ENCODE results near the gene PCDH11Y. TPM values are rescaled to one million over a fixed set of nuclear protein-coding genes. Genes with fewer than 3 reads are reported as not detected.
"Not testable (repeated sequence)": the region's sequence is repeated elsewhere in the genome, so short reads cannot be mapped to it uniquely, and the experiment has no call there.

Gene PCDH11Y
- total and polyA plus RNA-seq, 5 donors from 2014 or later, result not detected

- not testable (repeated sequence) for H3K27ac ChIP-seq (ENCODE audit: insufficient read depth, low read length, poor library complexity, severe bottlenecking); H3K4me3 Mint-ChIP-seq; H3K9me3 Mint-ChIP-seq; DNase-seq; H3K27me3 Mint-ChIP-seq; H3K9me3 ChIP-seq (ENCODE audit: control insufficient read depth in 2 of 2, low read length in 2 of 2); H3K36me3 ChIP-seq (ENCODE audit: control insufficient read depth, insufficient read depth, low read length); ATAC-seq (ENCODE audit: low read depth in 2 of 2); H3K4me1 Mint-ChIP-seq; H3K27me3 ChIP-seq (ENCODE audit: control insufficient read depth, insufficient read depth, low read length); H3K36me3 Mint-ChIP-seq; H3K4me1 ChIP-seq (ENCODE audit: control insufficient read depth, insufficient read depth, low read length, poor library complexity, severe bottlenecking); H3K4me3 ChIP-seq (ENCODE audit: low read depth, low read length); H3K27ac Mint-ChIP-seq
Observed at GRCh38 chrY:5182998-5183397, 182.9 kb downstream of the PCDH11Y start.

- not testable (repeated sequence) for H3K9me3 ChIP-seq (ENCODE audit: control insufficient read depth in 2 of 2, low read length in 2 of 2); H3K27ac Mint-ChIP-seq; ATAC-seq (ENCODE audit: low read depth in 2 of 2); H3K36me3 Mint-ChIP-seq; H3K27me3 ChIP-seq (ENCODE audit: control insufficient read depth, insufficient read depth, low read length); H3K4me3 Mint-ChIP-seq; H3K4me3 ChIP-seq (ENCODE audit: low read depth, low read length); H3K27me3 Mint-ChIP-seq; H3K4me1 Mint-ChIP-seq; H3K9me3 Mint-ChIP-seq; H3K36me3 ChIP-seq (ENCODE audit: control insufficient read depth, insufficient read depth, low read length); DNase-seq; H3K27ac ChIP-seq (ENCODE audit: insufficient read depth, low read length, poor library complexity, severe bottlenecking); H3K4me1 ChIP-seq (ENCODE audit: control insufficient read depth, insufficient read depth, low read length, poor library complexity, severe bottlenecking)
Observed at GRCh38 chrY:5215116-5215515, 215.0 kb downstream of the PCDH11Y start.

- not testable (repeated sequence) for H3K36me3 Mint-ChIP-seq; H3K4me1 ChIP-seq (ENCODE audit: control insufficient read depth, insufficient read depth, low read length, poor library complexity, severe bottlenecking); H3K4me1 Mint-ChIP-seq; DNase-seq; H3K4me3 Mint-ChIP-seq; H3K27ac ChIP-seq (ENCODE audit: insufficient read depth, low read length, poor library complexity, severe bottlenecking); H3K4me3 ChIP-seq (ENCODE audit: low read depth, low read length); H3K27me3 ChIP-seq (ENCODE audit: control insufficient read depth, insufficient read depth, low read length); H3K27ac Mint-ChIP-seq; H3K9me3 ChIP-seq (ENCODE audit: control insufficient read depth in 2 of 2, low read length in 2 of 2); H3K9me3 Mint-ChIP-seq; ATAC-seq (ENCODE audit: low read depth in 2 of 2); H3K36me3 ChIP-seq (ENCODE audit: control insufficient read depth, insufficient read depth, low read length); H3K27me3 Mint-ChIP-seq
Observed at GRCh38 chrY:5324931-5325330, 324.8 kb downstream of the PCDH11Y start.

GRCh38 chrY:5342220-5342619, 342.1 kb downstream of the PCDH11Y start:
- not testable (repeated sequence) for H3K4me3 ChIP-seq (ENCODE audit: low read depth, low read length); H3K9me3 Mint-ChIP-seq; H3K9me3 ChIP-seq (ENCODE audit: control insufficient read depth in 2 of 2, low read length in 2 of 2); H3K27ac Mint-ChIP-seq; H3K4me1 ChIP-seq (ENCODE audit: control insufficient read depth, insufficient read depth, low read length, poor library complexity, severe bottlenecking); H3K4me1 Mint-ChIP-seq; H3K4me3 Mint-ChIP-seq; H3K36me3 Mint-ChIP-seq; DNase-seq; H3K27me3 ChIP-seq (ENCODE audit: control insufficient read depth, insufficient read depth, low read length); ATAC-seq (ENCODE audit: low read depth in 2 of 2); H3K27ac ChIP-seq (ENCODE audit: insufficient read depth, low read length, poor library complexity, severe bottlenecking); H3K27me3 Mint-ChIP-seq; H3K36me3 ChIP-seq (ENCODE audit: control insufficient read depth, insufficient read depth, low read length)

DNA sequence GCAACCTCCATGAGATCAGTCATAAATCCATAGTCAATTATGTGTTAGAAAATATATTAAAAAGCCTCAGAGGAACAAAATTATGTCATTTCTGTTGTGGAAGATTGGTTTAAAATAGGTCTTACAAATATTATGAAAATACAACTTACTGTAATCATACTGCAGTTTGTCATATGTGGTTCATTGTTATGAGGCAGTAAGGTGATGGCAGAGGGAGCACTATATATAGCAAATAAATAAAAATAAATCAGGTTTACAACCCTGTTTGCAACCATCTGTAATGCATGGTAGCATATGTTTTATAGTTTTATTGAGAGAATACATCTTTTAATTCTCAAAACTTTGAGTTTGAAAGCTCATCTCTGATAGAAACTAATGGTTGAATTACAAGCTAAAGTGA, 543.6 kb downstream of the PCDH11Y start:
- H3K27ac ChIP-seq (ENCODE audit: insufficient read depth, low read length, poor library complexity, severe bottlenecking); H3K4me1 Mint-ChIP-seq; H3K4me1 ChIP-seq (ENCODE audit: control insufficient read depth, insufficient read depth, low read length, poor library complexity, severe bottlenecking); H3K4me3 Mint-ChIP-seq; H3K9me3 ChIP-seq (ENCODE audit: control insufficient read depth in 2 of 2, low read length in 2 of 2); DNase-seq; H3K27me3 Mint-ChIP-seq; H3K4me3 ChIP-seq (ENCODE audit: low read depth, low read length); ATAC-seq (ENCODE audit: low read depth in 2 of 2); H3K27ac Mint-ChIP-seq; H3K9me3 Mint-ChIP-seq; H3K27me3 ChIP-seq (ENCODE audit: control insufficient read depth, insufficient read depth, low read length); H3K36me3 Mint-ChIP-seq; H3K36me3 ChIP-seq (ENCODE audit: control insufficient read depth, insufficient read depth, low read length): not testable (repeated sequence)

GRCh38 chrY:5638589-5638988, 638.5 kb downstream of the PCDH11Y start:
- H3K36me3 ChIP-seq (ENCODE audit: control insufficient read depth, insufficient read depth, low read length); DNase-seq; H3K27me3 Mint-ChIP-seq; H3K4me3 ChIP-seq (ENCODE audit: low read depth, low read length); H3K9me3 ChIP-seq (ENCODE audit: control insufficient read depth in 2 of 2, low read length in 2 of 2); H3K27ac Mint-ChIP-seq; H3K4me3 Mint-ChIP-seq; H3K9me3 Mint-ChIP-seq; H3K27ac ChIP-seq (ENCODE audit: insufficient read depth, low read length, poor library complexity, severe bottlenecking); H3K27me3 ChIP-seq (ENCODE audit: control insufficient read depth, insufficient read depth, low read length); H3K4me1 Mint-ChIP-seq; H3K36me3 Mint-ChIP-seq; H3K4me1 ChIP-seq (ENCODE audit: control insufficient read depth, insufficient read depth, low read length, poor library complexity, severe bottlenecking); ATAC-seq (ENCODE audit: low read depth in 2 of 2): not testable (repeated sequence)

DNA sequence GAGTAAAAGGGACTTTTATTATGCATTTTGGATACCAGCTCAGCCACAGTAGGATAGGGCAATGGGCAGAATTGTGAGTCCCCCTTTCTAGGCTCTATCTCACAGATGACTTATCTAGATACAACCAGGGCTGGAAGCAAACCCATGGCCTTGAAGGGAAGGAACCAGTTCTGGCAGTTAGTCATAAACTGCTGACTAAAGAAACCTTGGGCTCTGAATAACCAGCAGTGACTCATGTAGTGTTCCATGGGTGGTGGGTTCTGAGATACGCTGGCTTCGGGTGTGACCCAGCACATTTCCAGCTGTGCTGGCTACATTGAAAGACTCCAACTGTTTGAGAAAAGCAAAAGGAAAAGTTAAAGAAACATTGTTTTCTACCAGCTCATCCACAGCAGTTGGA, 679.2 kb downstream of the PCDH11Y start:
- H3K4me1 ChIP-seq (ENCODE audit: control insufficient read depth, insufficient read depth, low read length, poor library complexity, severe bottlenecking); H3K9me3 Mint-ChIP-seq; H3K27me3 ChIP-seq (ENCODE audit: control insufficient read depth, insufficient read depth, low read length); H3K36me3 ChIP-seq (ENCODE audit: control insufficient read depth, insufficient read depth, low read length); H3K27ac ChIP-seq (ENCODE audit: insufficient read depth, low read length, poor library complexity, severe bottlenecking); H3K9me3 ChIP-seq (ENCODE audit: control insufficient read depth in 2 of 2, low read length in 2 of 2); DNase-seq; H3K4me3 Mint-ChIP-seq; H3K27me3 Mint-ChIP-seq; H3K4me3 ChIP-seq (ENCODE audit: low read depth, low read length); H3K36me3 Mint-ChIP-seq; H3K27ac Mint-ChIP-seq; H3K4me1 Mint-ChIP-seq; ATAC-seq (ENCODE audit: low read depth in 2 of 2): not testable (repeated sequence)

- H3K27me3 ChIP-seq (ENCODE audit: control insufficient read depth, insufficient read depth, low read length); H3K9me3 ChIP-seq (ENCODE audit: control insufficient read depth in 2 of 2, low read length in 2 of 2); H3K27ac ChIP-seq (ENCODE audit: insufficient read depth, low read length, poor library complexity, severe bottlenecking); H3K4me1 ChIP-seq (ENCODE audit: control insufficient read depth, insufficient read depth, low read length, poor library complexity, severe bottlenecking); H3K4me1 Mint-ChIP-seq; H3K27ac Mint-ChIP-seq; ATAC-seq (ENCODE audit: low read depth in 2 of 2); H3K9me3 Mint-ChIP-seq; H3K27me3 Mint-ChIP-seq; H3K4me3 ChIP-seq (ENCODE audit: low read depth, low read length); H3K4me3 Mint-ChIP-seq; H3K36me3 Mint-ChIP-seq; H3K36me3 ChIP-seq (ENCODE audit: control insufficient read depth, insufficient read depth, low read length); DNase-seq: not testable (repeated sequence)
Observed at GRCh38 chrY:5708727-5709126, 708.6 kb downstream of the PCDH11Y start.

All from CD4-positive, CD25-positive, alpha-beta regulatory T cell (primary cell).